Psoas muscle (tissue), 8 donors: Measurements from ENCODE around the gene RNF215. TPM values are rescaled to one million over a fixed set of nuclear protein-coding genes. Genes with fewer than 3 reads are reported as not detected.

Experiments used
- ATAC-seq, 4 donors: fragments of 200-7000 bp; cut with Tn5 transposase; one replicate each; pipeline ENCODE4 v1.9.1; 2020; ENCODE audit warnings: moderate library complexity in 3 of 4, mild to moderate bottlenecking in 2 of 4
- DNase-seq, 2 donors: peaks; one replicate each; pipeline ENCODE4 v3.0.0-alpha.2; 2020
- H3K27ac ChIP-seq: fragments of 200-600 bp; one replicate; pipeline ENCODE4 v1.8.0; 2022
- H3K27me3 ChIP-seq, 3 donors: fragments of 200-600 bp in 1 of 3; one replicate each; pipeline versions ENCODE4 v1.6.1 to v1.8.0; 2013 to 2022; ENCODE audit warnings: low read length in 2 of 3, mild to moderate bottlenecking in 2 of 3, moderate library complexity in 1 of 3; ENCODE audit not compliant: insufficient read depth in 3 of 3
- H3K36me3 ChIP-seq, 2 donors: fragments of 200-600 bp in 1 of 2; one replicate each; pipeline versions ENCODE4 v1.6.1 to v1.8.0; 2013 to 2022; ENCODE audit warnings: low read depth in 1 of 2, mild to moderate bottlenecking in 1 of 2, moderate library complexity in 1 of 2; ENCODE audit not compliant: insufficient read depth in 1 of 2
- H3K4me1 ChIP-seq: fragments of 200-600 bp; one replicate; pipeline ENCODE4 v1.8.0; 2022
- H3K4me3 ChIP-seq: fragments of 200-600 bp; one replicate; pipeline ENCODE4 v1.8.0; 2022; ENCODE audit warnings: mild to moderate bottlenecking
- H3K9me3 ChIP-seq: fragments of 200-600 bp; one replicate; pipeline ENCODE4 v1.8.0; 2022
- CTCF ChIP-seq: fragments of 200-600 bp; IDR thresholded peaks from one replicate; pipeline ENCODE4 v1.8.0; 2022; ENCODE audit warnings: antibody characterized with exemption
- whole genome bisulfite sequencing, 3 donors: extraction: QIAGEN DNeasy Blood & Tissue Kit; methylation state at CpG; one replicate each; pipeline versions ENCODE4 v1.1.6 to v1.1.7; 2013; 5-methylcytosine and 5-hydroxymethylcytosine counted together
- intact Hi-C, 2 donors: fragments of 100-400 bp; cut with DNase I; formaldehyde crosslinking; loops; one replicate each; pipeline versions ENCODE4 v1.11.0 to v1.14.2; 2022
- polyA plus RNA-seq, 3 donors: library from polyadenylated mRNA; stranded (reverse); fragments of 200-250 nt; gene quantifications; one replicate each; pipeline ENCODE4 v1.2.3, GENCODE V29; 2013
- total RNA-seq, 4 donors: library from RNA; stranded (reverse); fragmentation: NEBNext Ultra II Directional in 2 of 4; extraction: Animal tissue kit (Norgen Biotek cat#: 25700) in 2 of 4; gene quantifications; one replicate each; pipeline versions ENCODE4 v1.2.1 to v1.2.4, GENCODE V29; 2021 to 2023
- donor health status: healthy with polysubstance abuse.
- donor health status: DM: no; HTN: no; CAD: no; lungs with moderate emphysema.
- donor health status: Bipolar disorder and iron deficiency.
- donor health status: healthy.
- donor health status: DM: yes; HTN: yes; CAD: no.
- donor health status: DM: no; HTN: no; CAD: no.
- donor health status: DM: no; HTN: no; CAD: no.
- donor health status: DM: yes; HTN: yes; CAD: no.

RNF215 gene
- total and polyA plus RNA-seq, 7 donors = 5.7 to 13.8 (median 8.8) TPM

- ATAC-seq (peak; percentile 98 to 99 (median 98)), DNase-seq (peak; percentile 89 to 94)
- H3K27ac ChIP-seq = peak within 1 kb of the TSS; percentile 98
- H3K9me3 ChIP-seq = no peaks in the 10 kb centered on the region
- H3K4me1 ChIP-seq = peaks cover 25% of the 10 kb centered on the region
- TF ChIP-seq CTCF = no peak
- intact Hi-C loops = loop anchor here in 1 of 2 donors (1.0 to 10.0 kb wide), 2 partner anchors 68 kb away; partner anchors contain the start of gene MTFP1
- no peaks in the 10 kb centered on the region for H3K27me3 ChIP-seq
- H3K4me3 ChIP-seq = peak within 1 kb of the TSS; percentile 83
- 0 to 1% (median 0%) methylated on average over 64 to 91 of the region's 91 CpGs for WGBS, 3 donors
- peaks cover 3 to 22% of the 10 kb centered on the region in 2 donors for H3K36me3 ChIP-seq
These were observed 30.6 kb downstream of the RNF215 start, which contains the start of the genes CCDC157 and SF3A1 for GRCh38 chr22:30356449-30357235. Gene CCDC157 (plus strand): TSS chr22:30357007. CDS start chr22:30366001, 8,994 bp downstream. Gene SF3A1 (minus strand): TSS chr22:30356894. CDS start chr22:30356792, 102 bp downstream.

DNA sequence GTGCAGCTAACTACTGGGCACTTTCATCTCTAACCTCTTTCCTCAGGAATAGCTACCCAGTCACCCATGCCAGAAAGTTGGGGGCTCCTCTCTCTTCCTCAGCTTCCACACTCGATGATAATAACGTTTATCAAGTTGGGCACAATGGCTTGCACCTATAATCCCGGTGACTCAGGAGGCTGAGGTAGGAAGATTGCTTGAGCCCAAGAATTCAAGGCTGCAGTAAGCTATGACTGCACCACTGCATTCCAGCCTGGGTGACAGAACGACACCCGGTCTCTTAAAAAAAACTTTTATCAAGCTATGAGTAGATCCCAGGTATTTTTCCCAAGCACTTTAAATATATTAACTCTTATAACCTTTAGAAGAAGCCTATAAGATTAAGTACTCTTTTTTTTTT is 32.6 kb downstream of the RNF215 start:
- Histone ChIP-seq H3K27me3 (no peaks in the 10 kb centered on the region), H3K9me3 (no peaks in the 10 kb centered on the region), H3K27ac (no peak overlapping the region), H3K36me3 (peaks cover 3 to 42% of the 10 kb centered on the region in 2 donors), H3K4me3 (peak overlapping the region; percentile 83), H3K4me1 (peaks cover 25% of the 10 kb centered on the region)
- ATAC-seq (no peak), DNase-seq (no peak)
- WGBS, 3 donors = 59 to 65% (median 63%) methylated on average over 5 of the region's 5 CpGs
- no peak for TF ChIP-seq CTCF
- intact Hi-C loops = loop anchor here in 1 of 2 donors (10.0 kb wide), 1 partner anchor 70 kb away; the partner anchor contains the start of gene MTFP1

GRCh38 chr22:30351226-30351625 is 36.0 kb downstream of the RNF215 start:
- peaks cover 3 to 76% of the 10 kb centered on the region in 2 donors for H3K36me3 ChIP-seq

DNA sequence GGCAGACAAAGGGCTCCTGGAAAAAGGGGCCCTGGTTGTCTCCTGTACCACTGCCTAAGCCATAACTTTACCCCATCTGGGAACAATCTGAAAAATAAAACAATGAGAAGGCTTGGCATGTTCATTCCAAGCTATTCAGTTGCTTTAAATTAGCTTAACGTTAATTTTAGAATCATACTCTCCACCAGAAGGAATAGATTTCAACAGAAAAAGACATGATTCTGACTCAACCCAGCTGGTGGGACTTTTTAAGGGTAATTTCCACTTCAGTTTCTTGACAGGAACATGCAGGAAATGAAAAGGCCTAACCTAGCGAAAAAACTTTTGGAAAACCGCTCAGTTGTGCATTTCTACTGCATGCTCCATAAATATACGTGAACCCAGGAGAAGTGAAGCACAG is 38.4 kb downstream of the RNF215 start:
- Histone ChIP-seq H3K27ac (no peak overlapping the region), H3K9me3 (no peaks in the 10 kb centered on the region), H3K36me3 (peaks cover 17 to 98% of the 10 kb centered on the region in 2 donors), H3K27me3 (no peaks in the 10 kb centered on the region), H3K4me3 (no peak overlapping the region), H3K4me1 (peaks cover 6% of the 10 kb centered on the region)
- no peak for TF ChIP-seq CTCF
- DNase-seq (no peak), ATAC-seq (no peak)
- WGBS, 3 donors = 78 to 85% (median 79%) methylated on average over 4 of the region's 4 CpGs
- intact Hi-C loops = no loop called here

More at GRCh38 chr22:30351226-30351625, 36.0 kb downstream of the RNF215 start:
- Histone ChIP-seq H3K4me1 (peaks cover 30% of the 10 kb centered on the region), H3K9me3 (no peaks in the 10 kb centered on the region), H3K4me3 (no peak overlapping the region), H3K27ac (no peak overlapping the region), H3K27me3 (no peaks in the 10 kb centered on the region)
- TF ChIP-seq CTCF = no peak
- intact Hi-C loops = loop anchor here in 1 of 2 donors (10.0 kb wide), 1 partner anchor 74 kb away; the partner anchor contains the start of gene MTFP1
- DNase-seq (no peak), ATAC-seq (no peak)
- 80 to 86% (median 83%) methylated on average over 3 of the region's 3 CpGs for WGBS, 3 donors
